IPS DF 4.7 (cell line): ENCODE data around the gene TFF2.

Experiments
- DNase-seq: peaks from one replicate; pipeline ENCODE4 v3.0.0-alpha.2; 2013; ENCODE audit warnings: low spot score; ENCODE audit errors: extremely low read depth

TFF2 gene

GRCh38 chr21:42305707-42306147 lies 45.1 kb downstream of the TFF2 start:
- DNase-seq, result no peak

- no peak for DNase-seq
These were observed 46.0 kb downstream of the TFF2 start for GRCh38 chr21:42304556-42305454.

- no peak for DNase-seq
These were observed 47.4 kb downstream of the TFF2 start for GRCh38 chr21:42303443-42303842.

GRCh38 chr21:42302794-42303193 lies 48.0 kb downstream of the TFF2 start:
- DNase-seq, result no peak

GRCh38 chr21:42302076-42302650 lies 48.6 kb downstream of the TFF2 start:
- DNase-seq, result no peak

- DNase-seq, result no peak
These were observed 49.3 kb downstream of the TFF2 start for GRCh38 chr21:42301371-42302075.

GRCh38 chr21:42300956-42301355 lies 49.8 kb downstream of the TFF2 start:
- DNase-seq, result no peak

- DNase-seq, result no peak
These were observed 50.7 kb downstream of the TFF2 start for GRCh38 chr21:42300045-42300583.

- DNase-seq, result no peak
These were observed 51.3 kb downstream of the TFF2 start for GRCh38 chr21:42299324-42300044.

GRCh38 chr21:42298657-42299056 lies 52.1 kb downstream of the TFF2 start:
- DNase-seq, result no peak

GRCh38 chr21:42298237-42298636 lies 52.6 kb downstream of the TFF2 start:
- DNase-seq, result no peak

GRCh38 chr21:42297377-42297776 lies 53.4 kb downstream of the TFF2 start:
- no peak for DNase-seq

- DNase-seq, result no peak
These were observed 54.3 kb downstream of the TFF2 start for GRCh38 chr21:42296501-42296900.
